CD4-positive, alpha-beta memory T cell (primary cell): Measurements from ENCODE around the gene GBA2. TPM values are rescaled to one million over a fixed set of nuclear protein-coding genes. Genes with fewer than 3 reads are reported as not detected.

ENCODE experiments used
- CTCF ChIA-PET: fragments of 350-600 bp; sonication (Branson Sonifier 250); formaldehyde crosslinking; loops from one replicate; lab custom pipeline; 2021; ENCODE audit warnings: inconsistent platforms; ENCODE audit not compliant: partially characterized antibody; lab: Charles Lee
- POLR2A ChIA-PET: fragments of 350-600 bp; sonication (Branson Sonifier 250); formaldehyde crosslinking; loops from one replicate; lab custom pipeline; 2021; ENCODE audit not compliant: partially characterized antibody; lab: Charles Lee
- DNase-seq, 5 donors: peaks; one replicate each; pipeline versions ENCODE4 v3.0.0 to v3.0.0-alpha.2; 2020 to 2022; ENCODE audit warnings: mixed read lengths in 1 of 5
- H3K27ac ChIP-seq: one replicate; pipeline ENCODE4 v1.7.0; 2013; ENCODE audit warnings: low read depth, low read length
- H3K27me3 ChIP-seq: 2 replicates; pipeline ENCODE4 v1.7.0; 2013; ENCODE audit warnings: mild to moderate bottlenecking, low read length, moderate library complexity; ENCODE audit not compliant: insufficient read depth
- H3K36me3 ChIP-seq: 2 replicates; pipeline ENCODE4 v1.7.0; 2013; ENCODE audit warnings: mild to moderate bottlenecking, low read length, moderate library complexity; ENCODE audit not compliant: insufficient read depth
- H3K4me1 ChIP-seq: 2 replicates; pipeline ENCODE4 v1.7.0; 2013; ENCODE audit warnings: mild to moderate bottlenecking, low read length, moderate library complexity; ENCODE audit not compliant: insufficient read depth
- H3K4me3 ChIP-seq, 2 donors: one replicate each; pipeline ENCODE4 v1.7.0; 2013; ENCODE audit warnings: low read length in 2 of 2, mild to moderate bottlenecking in 1 of 2
- H3K9me3 ChIP-seq, 2 donors: one replicate each; pipeline ENCODE4 v1.7.0; 2013; ENCODE audit warnings: low read length in 2 of 2, control low read depth in 1 of 2; ENCODE audit not compliant: control insufficient read depth in 1 of 2
- H3K27ac Mint-ChIP-seq, 7 donors: one replicate each; pipeline ENCODE4 v1.8.0; 2020 to 2021; ENCODE audit warnings: mixed read lengths in 7 of 7, mild to moderate bottlenecking in 6 of 7, inconsistent platforms in 3 of 7, moderate library complexity in 3 of 7
- H3K27me3 Mint-ChIP-seq, 2 donors: one replicate each; pipeline ENCODE4 v1.8.0; 2020 to 2021; ENCODE audit warnings: mixed read lengths in 2 of 2
- H3K36me3 Mint-ChIP-seq, 2 donors: one replicate each; pipeline ENCODE4 v1.8.0; 2020 to 2021; ENCODE audit warnings: mixed read lengths in 2 of 2, inconsistent platforms in 1 of 2, mild to moderate bottlenecking in 1 of 2
- H3K4me1 Mint-ChIP-seq, 4 donors: one replicate each; pipeline ENCODE4 v1.8.0; 2020 to 2021; ENCODE audit warnings: mixed read lengths in 4 of 4, mild to moderate bottlenecking in 1 of 4
- H3K4me3 Mint-ChIP-seq, 8 donors: one replicate each; pipeline ENCODE4 v1.8.0; 2020 to 2021; ENCODE audit warnings: mixed read lengths in 8 of 8, mild to moderate bottlenecking in 7 of 8, moderate library complexity in 6 of 8, inconsistent platforms in 3 of 8
- H3K9me3 Mint-ChIP-seq, 8 donors: one replicate each; pipeline ENCODE4 v1.8.0; 2020 to 2021; ENCODE audit warnings: mixed read lengths in 8 of 8, mild to moderate bottlenecking in 5 of 8, inconsistent platforms in 3 of 8, moderate library complexity in 1 of 8
- intact Hi-C: fragments of 100-400 bp; cut with micrococcal nuclease; formaldehyde crosslinking; loops from one replicate; pipeline ENCODE4 v1.15.1; 2023
- polyA plus RNA-seq, 2 donors: library from polyadenylated mRNA; unstranded; fragments of 300-500 nt; fragmentation: Illumina TruSeq; gene quantifications; one replicate each; pipeline ENCODE4 v1.2.3, GENCODE V29; 2021
- total RNA-seq, 2 experiments: library from RNA; stranded (reverse); gene quantifications; one replicate each; pipeline ENCODE4 v1.2.3, GENCODE V29; 2021

Gene GBA2
- total and polyA plus RNA-seq, 4 experiments from 2014 or later, result 16.3 to 66.3 (median 44.1) TPM

- Histone ChIP-seq H3K27me3 (no peaks in the 10 kb centered on the region), H3K4me3 (peak overlapping the region in 1 of 2 donors; percentile 90), H3K36me3 (peaks cover 12% of the 10 kb centered on the region), H3K9me3 (no peaks in the 10 kb centered on the region), H3K4me1 (peaks cover 22% of the 10 kb centered on the region), H3K27ac (no peak overlapping the region)
- Mint-ChIP-seq H3K36me3 (peaks cover 13 to 14% of the 10 kb centered on the region in 2 donors), H3K27me3 (no peaks in the 10 kb centered on the region), H3K4me1 (peaks cover 24 to 67% (median 47%) of the 10 kb centered on the region in 4 donors), H3K9me3 (peaks cover 0 to 2% (median 0%) of the 10 kb centered on the region in 8 donors), H3K4me3 (peak overlapping the region; percentile 40 to 100 (median 98)), H3K27ac (peak overlapping the region in 6 of 7 donors; percentile 37 to 95 (median 69))
- intact Hi-C loops, result loop anchor here (2.0 kb wide), 2 partner anchors 25 to 687 kb away; partner anchors contain the start of genes CREB3 and TLN1
- ChIA-PET CTCF (interaction anchor here (1.1 to 4.0 kb wide), 2 partner anchors 11 to 61 kb away, joined by 3 to 33 read pairs; partner anchors contain the start of genes GBA2 and RGP1), POLR2A (interaction anchor here (0.6 to 3.1 kb wide), 6 partner anchors 8 to 111 kb away, joined by 3 to 15 read pairs (median 4); partner anchors contain the start of genes CREB3 and TLN1)
- DNase-seq, result no peak
Observed at GRCh38 chr9:35757892-35758275, 8.9 kb upstream of the GBA2 start.

- Histone ChIP-seq H3K9me3 (no peaks in the 10 kb centered on the region), H3K4me1 (peaks cover 22% of the 10 kb centered on the region), H3K27ac (peak overlapping the region; percentile 70), H3K36me3 (peaks cover 17% of the 10 kb centered on the region), H3K27me3 (no peaks in the 10 kb centered on the region), H3K4me3 (peak overlapping the region; percentile 58 to 90)
- peak overlapping the region; percentile 97 to 100 (median 98) for H3K4me3 Mint-ChIP-seq
- no peaks in the 10 kb centered on the region for H3K27me3 Mint-ChIP-seq
- DNase-seq, result peak in 2 of 5 donors; percentile 2 to 12
- peaks cover 0 to 2% (median 0%) of the 10 kb centered on the region in 8 donors for H3K9me3 Mint-ChIP-seq
- ChIA-PET CTCF (interaction anchor here (0.7 to 6.0 kb wide), 22 partner anchors 11 to 433 kb away, joined by 3 to 33 read pairs (median 5); partner anchors contain the start of genes CCDC107, CLTA, CREB3 and GBA2), POLR2A (interaction anchor here (0.6 to 3.1 kb wide), 18 partner anchors 8 to 154 kb away, joined by 3 to 25 read pairs (median 5); partner anchors contain the start of genes CCDC107, CREB3, GBA2 and RGP1)
- peaks cover 18 to 19% of the 10 kb centered on the region in 2 donors for H3K36me3 Mint-ChIP-seq
- peak overlapping the region; percentile 86 to 98 (median 92) for H3K27ac Mint-ChIP-seq
- intact Hi-C loops, result loop anchor here (2.0 kb wide), 2 partner anchors 25 to 687 kb away; partner anchors contain the start of genes CREB3 and TLN1
- H3K4me1 Mint-ChIP-seq, result peaks cover 24 to 71% (median 49%) of the 10 kb centered on the region in 4 donors
Observed at GRCh38 chr9:35757226-35757891, 8.3 kb upstream of the GBA2 start.

GRCh38 chr9:35756275-35757225 is 7.5 kb upstream of the GBA2 start:
- peaks cover 25% of the 10 kb centered on the region for H3K36me3 ChIP-seq
- H3K4me3 Mint-ChIP-seq, result peak overlapping the region; percentile 97 to 100 (median 98)
- H3K4me1 Mint-ChIP-seq, result peaks cover 24 to 67% (median 49%) of the 10 kb centered on the region in 4 donors
- H3K4me3 ChIP-seq, result peak overlapping the region; percentile 62 to 90
- H3K9me3 ChIP-seq, result no peaks in the 10 kb centered on the region
- peaks cover 24% of the 10 kb centered on the region in 2 donors for H3K36me3 Mint-ChIP-seq
- H3K27ac ChIP-seq, result peak overlapping the region; percentile 70
- intact Hi-C loops, result loop anchor here (1.0 to 2.0 kb wide), 3 partner anchors 24 to 686 kb away; partner anchors contain the start of genes CREB3 and TLN1
- peak; percentile 68 to 80 (median 71) for DNase-seq
- peaks cover 0 to 2% (median 0%) of the 10 kb centered on the region in 8 donors for H3K9me3 Mint-ChIP-seq
- H3K27me3 Mint-ChIP-seq, result no peaks in the 10 kb centered on the region
- POLR2A ChIA-PET, result interaction anchor here (0.9 to 3.1 kb wide), 17 partner anchors 9 to 153 kb away, joined by 3 to 25 read pairs (median 6); partner anchors contain the start of genes CCDC107, CREB3, FAM221B and GBA2
- peak overlapping the region; percentile 81 to 99 (median 98) for H3K27ac Mint-ChIP-seq
- CTCF ChIA-PET, result interaction anchor here (0.7 to 6.0 kb wide), 30 partner anchors 10 to 434 kb away, joined by 3 to 33 read pairs (median 4); partner anchors contain the start of genes CCDC107, CLTA, CREB3 and GBA2
- H3K4me1 ChIP-seq, result peaks cover 22% of the 10 kb centered on the region
- no peaks in the 10 kb centered on the region for H3K27me3 ChIP-seq

GRCh38 chr9:35755071-35755470 is 6.0 kb upstream of the GBA2 start:
- H3K27ac Mint-ChIP-seq, result peak overlapping the region in 6 of 7 donors; percentile 27 to 99 (median 82)
- H3K9me3 ChIP-seq, result no peaks in the 10 kb centered on the region
- peaks cover 31% of the 10 kb centered on the region for H3K4me1 ChIP-seq
- peak overlapping the region in 1 of 8 donors; percentile 74 for H3K4me3 Mint-ChIP-seq
- H3K9me3 Mint-ChIP-seq, result peaks cover 0 to 2% (median 0%) of the 10 kb centered on the region in 8 donors
- H3K36me3 Mint-ChIP-seq, result peaks cover 25 to 32% of the 10 kb centered on the region in 2 donors
- intact Hi-C loops, result no loop called here
- H3K4me1 Mint-ChIP-seq, result peaks cover 25 to 67% (median 52%) of the 10 kb centered on the region in 4 donors
- H3K36me3 ChIP-seq, result peaks cover 35% of the 10 kb centered on the region
- no peaks in the 10 kb centered on the region for H3K27me3 Mint-ChIP-seq
- POLR2A ChIA-PET, result interaction anchor here (1.0 to 1.9 kb wide), 2 partner anchors 15 to 23 kb away, joined by 4 to 7 read pairs; partner anchors contain the start of genes CREB3 and TLN1
- H3K4me3 ChIP-seq, result no peak overlapping the region
- no peaks in the 10 kb centered on the region for H3K27me3 ChIP-seq
- H3K27ac ChIP-seq, result no peak overlapping the region
- DNase-seq, result no peak
- CTCF ChIA-PET, result interaction anchor here (1.1 to 6.0 kb wide), 11 partner anchors 8 to 138 kb away, joined by 3 to 33 read pairs (median 13); partner anchors contain the start of genes CCDC107, CREB3, GBA2 and RGP1

GRCh38 chr9:35754264-35754663 is 5.2 kb upstream of the GBA2 start, which contains the start of gene MSMP:
Gene MSMP (minus strand): TSS chr9:35754276. CDS start chr9:35754129, 147 bp downstream.
- H3K4me3 Mint-ChIP-seq, result peak within 1 kb of the TSS in 2 of 8 donors; percentile 30 to 74
- CTCF ChIA-PET, result interaction anchor here (1.2 to 6.0 kb wide), 3 partner anchors 22 to 137 kb away, joined by 3 to 32 read pairs (median 4); partner anchors contain the start of gene CREB3

GRCh38 chr9:35753466-35753865 is 4.4 kb upstream of the GBA2 start:
- CTCF ChIA-PET, result interaction anchor here (2.4 to 6.0 kb wide), 2 partner anchors 18 to 57 kb away, joined by 13 to 32 read pairs; no protein-coding TSS in a partner anchor

More at GRCh38 chr9:35754264-35754663, 5.2 kb upstream of the GBA2 start, which contains the start of gene MSMP:
- Mint-ChIP-seq H3K27ac (peak within 1 kb of the TSS in 6 of 7 donors; percentile 27 to 99 (median 83)), H3K36me3 (peaks cover 25 to 40% of the 10 kb centered on the region in 2 donors), H3K9me3 (peaks cover 0 to 2% (median 0%) of the 10 kb centered on the region in 8 donors), H3K27me3 (no peaks in the 10 kb centered on the region), H3K4me1 (peaks cover 27 to 67% (median 50%) of the 10 kb centered on the region in 4 donors)
- DNase-seq, result no peak
- intact Hi-C loops, result no loop called here
- no peak within 1 kb of the TSS for H3K27ac ChIP-seq
- H3K27me3 ChIP-seq, result no peaks in the 10 kb centered on the region
- POLR2A ChIA-PET, result interaction anchor here (1.0 kb wide), 1 partner anchor 22 kb away, joined by 4 read pairs; the partner anchor contains the start of genes CREB3 and TLN1
- no peak within 1 kb of the TSS for H3K4me3 ChIP-seq
- peaks cover 35% of the 10 kb centered on the region for H3K36me3 ChIP-seq
- H3K4me1 ChIP-seq, result peaks cover 36% of the 10 kb centered on the region
- H3K9me3 ChIP-seq, result no peaks in the 10 kb centered on the region

More at GRCh38 chr9:35753466-35753865, 4.4 kb upstream of the GBA2 start:
- Histone ChIP-seq H3K27me3 (no peaks in the 10 kb centered on the region), H3K27ac (no peak overlapping the region), H3K9me3 (no peaks in the 10 kb centered on the region), H3K4me3 (no peak overlapping the region), H3K4me1 (peaks cover 29% of the 10 kb centered on the region), H3K36me3 (peaks cover 35% of the 10 kb centered on the region)
- H3K9me3 Mint-ChIP-seq, result no peaks in the 10 kb centered on the region
- intact Hi-C loops, result no loop called here
- H3K36me3 Mint-ChIP-seq, result peaks cover 25 to 43% of the 10 kb centered on the region in 2 donors
- H3K27ac Mint-ChIP-seq, result peak overlapping the region in 4 of 7 donors; percentile 47 to 85 (median 72)
- POLR2A ChIA-PET, result interaction anchor here (0.8 to 3.3 kb wide), 2 partner anchors 21 to 107 kb away, joined by 3 to 15 read pairs; partner anchors contain the start of genes CREB3 and TLN1
- H3K4me1 Mint-ChIP-seq, result peaks cover 20 to 64% (median 44%) of the 10 kb centered on the region in 4 donors
- DNase-seq, result no peak
- H3K27me3 Mint-ChIP-seq, result no peaks in the 10 kb centered on the region
- H3K4me3 Mint-ChIP-seq, result no peak overlapping the region
